Endothelial cell (in vitro differentiated cells): Measurements from ENCODE around the gene TENM3. TPM values are rescaled to one million over a fixed set of nuclear protein-coding genes. Genes with fewer than 3 reads are reported as not detected.

Experiments used
- DNase-seq: peaks from one replicate; pipeline ENCODE4 v3.0.0; 2021; ENCODE audit warnings: low spot score
- H3K27ac Mint-ChIP-seq: one replicate; pipeline ENCODE4 v1.8.0; 2021; ENCODE audit warnings: mixed read lengths, inconsistent platforms; ENCODE audit not compliant: unreplicated experiment
- H3K27me3 Mint-ChIP-seq: one replicate; pipeline ENCODE4 v1.8.0; 2021; ENCODE audit warnings: mild to moderate bottlenecking, moderate library complexity, mixed read lengths, inconsistent platforms; ENCODE audit not compliant: unreplicated experiment
- H3K36me3 Mint-ChIP-seq: one replicate; pipeline ENCODE4 v1.8.0; 2021; ENCODE audit warnings: mild to moderate bottlenecking, low read depth, mixed read lengths, inconsistent platforms; ENCODE audit not compliant: unreplicated experiment
- H3K4me1 Mint-ChIP-seq: one replicate; pipeline ENCODE4 v1.8.0; 2021; ENCODE audit warnings: mild to moderate bottlenecking, mixed read lengths, inconsistent platforms; ENCODE audit not compliant: unreplicated experiment
- H3K4me3 Mint-ChIP-seq: one replicate; pipeline ENCODE4 v1.8.0; 2021; ENCODE audit warnings: mild to moderate bottlenecking, mixed read lengths, inconsistent platforms; ENCODE audit not compliant: unreplicated experiment
- H3K9me3 Mint-ChIP-seq: one replicate; pipeline ENCODE4 v1.8.0; 2021; ENCODE audit warnings: mixed read lengths, inconsistent platforms; ENCODE audit not compliant: unreplicated experiment
- total RNA-seq: library from RNA; stranded (reverse); fragmentation: NEBNext Ultra II Directional; extraction: Animal tissue kit (Norgen Biotek cat#: 25700); gene quantifications from one replicate; pipeline ENCODE4 v1.2.1, GENCODE V29; 2021; ENCODE audit not compliant: unreplicated experiment
- TF ChIP-seq, protein P1 (sequence below): fragments of 200-600 bp; sonication (generic); IDR thresholded peaks from one replicate; pipeline ENCODE4 v1.5.0; 2021; ENCODE audit warnings: antibody characterized with exemption; ENCODE audit not compliant: unreplicated experiment

The TENM3 gene
- total RNA-seq, 1 donor from 2014 or later: 29.7 TPM

DNA sequence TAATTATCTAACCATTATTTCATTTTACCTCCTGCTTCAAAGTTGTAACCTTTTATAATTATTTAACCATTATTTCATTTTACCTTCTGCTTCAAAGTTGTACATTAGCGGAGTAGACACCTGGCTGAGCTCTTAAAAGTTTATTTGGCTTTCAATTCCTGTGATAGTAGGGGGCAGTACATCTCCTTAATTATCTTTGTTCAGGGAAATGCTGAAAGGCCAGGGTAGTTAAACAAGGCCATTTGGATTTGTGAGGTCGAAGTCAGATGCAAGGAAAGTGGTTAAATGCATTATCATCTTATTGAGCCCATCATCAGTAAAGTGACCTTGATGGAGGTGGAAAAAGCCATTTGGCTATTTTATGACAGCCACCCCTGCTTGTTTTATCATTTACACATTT is 210.6 kb downstream of the TENM3 start:
- TF ChIP-seq, protein P1, sequence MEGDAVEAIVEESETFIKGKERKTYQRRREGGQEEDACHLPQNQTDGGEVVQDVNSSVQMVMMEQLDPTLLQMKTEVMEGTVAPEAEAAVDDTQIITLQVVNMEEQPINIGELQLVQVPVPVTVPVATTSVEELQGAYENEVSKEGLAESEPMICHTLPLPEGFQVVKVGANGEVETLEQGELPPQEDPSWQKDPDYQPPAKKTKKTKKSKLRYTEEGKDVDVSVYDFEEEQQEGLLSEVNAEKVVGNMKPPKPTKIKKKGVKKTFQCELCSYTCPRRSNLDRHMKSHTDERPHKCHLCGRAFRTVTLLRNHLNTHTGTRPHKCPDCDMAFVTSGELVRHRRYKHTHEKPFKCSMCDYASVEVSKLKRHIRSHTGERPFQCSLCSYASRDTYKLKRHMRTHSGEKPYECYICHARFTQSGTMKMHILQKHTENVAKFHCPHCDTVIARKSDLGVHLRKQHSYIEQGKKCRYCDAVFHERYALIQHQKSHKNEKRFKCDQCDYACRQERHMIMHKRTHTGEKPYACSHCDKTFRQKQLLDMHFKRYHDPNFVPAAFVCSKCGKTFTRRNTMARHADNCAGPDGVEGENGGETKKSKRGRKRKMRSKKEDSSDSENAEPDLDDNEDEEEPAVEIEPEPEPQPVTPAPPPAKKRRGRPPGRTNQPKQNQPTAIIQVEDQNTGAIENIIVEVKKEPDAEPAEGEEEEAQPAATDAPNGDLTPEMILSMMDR: no peak
- H3K4me1 Mint-ChIP-seq: peaks cover 16% of the 10 kb centered on the region
- H3K27ac Mint-ChIP-seq: no peak overlapping the region
- no peaks in the 10 kb centered on the region for H3K9me3 Mint-ChIP-seq
- no peak overlapping the region for H3K4me3 Mint-ChIP-seq
- no peak for DNase-seq
- H3K27me3 Mint-ChIP-seq: no peaks in the 10 kb centered on the region
- no peaks in the 10 kb centered on the region for H3K36me3 Mint-ChIP-seq

DNA sequence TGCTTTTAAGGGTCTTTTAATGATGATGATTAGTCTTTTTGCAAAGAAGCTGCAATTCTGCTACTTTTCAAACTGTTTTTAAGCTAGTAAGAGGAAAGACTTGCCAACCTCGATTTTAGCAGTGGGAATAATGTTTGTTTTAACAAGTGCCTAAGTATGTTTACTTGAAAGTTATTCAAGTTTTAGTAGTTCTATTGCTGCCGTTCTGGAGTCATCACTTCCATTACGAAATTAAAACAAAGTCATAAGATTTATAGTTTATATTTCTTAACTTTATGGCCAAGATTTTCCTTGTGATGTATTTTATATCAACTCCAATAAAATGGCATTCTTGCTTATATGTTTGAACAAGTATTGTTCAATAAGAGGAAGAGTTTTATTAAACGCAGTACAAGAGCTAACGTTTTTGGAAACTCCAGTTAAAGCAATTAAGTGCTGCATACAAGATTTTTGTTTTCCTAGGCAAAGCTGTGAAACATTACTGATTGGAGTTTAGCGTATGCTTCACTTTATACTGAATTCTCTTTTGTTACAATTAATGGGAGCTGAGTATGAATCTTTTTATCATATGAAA is 211.3 kb downstream of the TENM3 start:
- Mint-ChIP-seq H3K4me3 (no peak overlapping the region), H3K36me3 (no peaks in the 10 kb centered on the region), H3K9me3 (no peaks in the 10 kb centered on the region), H3K27me3 (no peaks in the 10 kb centered on the region), H3K4me1 (peaks cover 16% of the 10 kb centered on the region), H3K27ac (no peak overlapping the region)
- no peak for DNase-seq
- TF ChIP-seq, protein P1: no peak

DNA sequence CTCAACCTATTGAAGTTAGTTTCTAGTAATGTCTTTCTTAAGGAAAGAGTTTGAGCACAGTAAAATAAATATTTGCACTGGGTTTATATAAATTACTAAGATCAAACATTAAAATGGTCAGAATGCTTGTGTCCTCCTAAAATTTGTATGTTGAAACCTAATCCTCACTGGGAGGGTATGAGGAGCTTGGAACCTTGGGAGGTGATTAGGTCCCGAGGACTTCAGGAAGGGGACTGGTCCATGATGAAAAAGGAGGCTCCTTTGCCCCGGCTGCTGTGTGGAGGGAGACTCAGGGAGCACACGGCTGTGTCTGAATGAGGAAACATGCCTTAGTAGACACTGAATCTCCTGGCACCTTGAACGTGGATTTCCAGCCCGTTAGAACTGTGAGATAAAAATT is 221.9 kb downstream of the TENM3 start:
- TF ChIP-seq, protein P1: no peak
- Mint-ChIP-seq H3K36me3 (no peaks in the 10 kb centered on the region), H3K4me3 (no peak overlapping the region), H3K9me3 (no peaks in the 10 kb centered on the region), H3K27me3 (no peaks in the 10 kb centered on the region), H3K27ac (no peak overlapping the region), H3K4me1 (no peaks in the 10 kb centered on the region)
- DNase-seq: no peak

DNA sequence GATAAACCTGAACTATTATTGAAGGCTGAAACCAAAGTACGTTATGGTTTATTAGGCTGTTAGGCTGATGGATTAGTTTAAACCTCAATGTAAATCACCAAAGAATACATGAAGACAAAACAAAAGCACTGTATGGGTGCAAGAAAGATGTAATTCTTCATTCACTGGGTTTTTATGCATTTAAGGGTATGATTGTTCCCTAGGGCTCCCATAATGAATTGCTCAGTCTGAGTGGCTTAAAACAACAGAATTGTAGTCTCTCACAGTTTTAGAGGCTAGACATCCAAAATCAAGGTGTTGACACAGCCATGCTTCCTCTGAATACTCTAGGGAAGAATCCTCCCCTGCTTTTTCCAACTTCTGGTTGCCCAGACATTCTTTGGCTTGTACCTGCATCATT is 222.8 kb downstream of the TENM3 start:
- Mint-ChIP-seq H3K4me1 (no peaks in the 10 kb centered on the region), H3K27ac (no peak overlapping the region), H3K4me3 (no peak overlapping the region), H3K27me3 (no peaks in the 10 kb centered on the region), H3K9me3 (no peaks in the 10 kb centered on the region), H3K36me3 (no peaks in the 10 kb centered on the region)
- TF ChIP-seq, protein P1: no peak
- no peak for DNase-seq

DNA sequence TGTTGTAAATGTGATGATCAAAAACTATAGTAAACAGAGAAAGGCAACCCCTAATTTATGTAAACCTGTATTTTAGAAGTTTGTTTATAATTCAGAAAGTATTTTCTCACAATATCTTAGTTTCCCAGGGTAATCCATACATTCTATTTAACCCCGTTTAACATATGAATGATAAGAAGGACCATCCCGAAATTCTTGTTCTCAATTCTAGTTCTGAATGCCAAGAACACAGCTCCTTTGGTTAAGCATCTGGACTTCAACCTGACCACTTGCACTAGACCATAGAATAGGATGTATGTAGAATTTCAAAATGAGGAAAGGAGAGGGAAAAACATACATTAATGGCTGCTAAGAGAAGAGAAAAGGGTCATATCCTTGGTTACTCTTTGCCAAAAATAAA is 227.0 kb downstream of the TENM3 start:
- Mint-ChIP-seq H3K4me1 (no peaks in the 10 kb centered on the region), H3K9me3 (no peaks in the 10 kb centered on the region), H3K27ac (no peak overlapping the region), H3K4me3 (no peak overlapping the region), H3K36me3 (no peaks in the 10 kb centered on the region), H3K27me3 (no peaks in the 10 kb centered on the region)
- no peak for DNase-seq
- TF ChIP-seq, protein P1: no peak
